Peyer's patch (tissue), 4 donors: Measurements from ENCODE around the gene MAD1L1. TPM values are rescaled to one million over a fixed set of nuclear protein-coding genes. Genes with fewer than 3 reads are reported as not detected.
A peak's percentile ranks its signal among the peaks of the same experiment; 100 is the strongest.

Source experiments
- DNase-seq, 3 donors: peaks; one replicate each; pipeline ENCODE4 v3.0.0-alpha.2; 2017 to 2019
- H3K27ac ChIP-seq, 4 donors: fragments of 200-600 bp; sonication (generic); one replicate each; pipeline ENCODE4 v1.5.1; 2016 to 2019
- H3K27me3 ChIP-seq, 2 donors: fragments of 200-600 bp; sonication (generic); one replicate each; pipeline ENCODE4 v1.5.1; 2019
- H3K36me3 ChIP-seq, 3 donors: fragments of 200-600 bp; sonication (generic); one replicate each; pipeline ENCODE4 v1.5.1; 2016 to 2019
- H3K4me1 ChIP-seq, 4 donors: fragments of 200-600 bp; sonication (generic); one replicate each; pipeline ENCODE4 v1.5.1; 2016 to 2019
- H3K4me3 ChIP-seq, 4 donors: fragments of 200-600 bp; sonication (generic); 1 replicate in 3 of 4; 2 replicates in 1 of 4; pipeline ENCODE4 v1.5.1; 2016 to 2019; ENCODE audit warnings: mild to moderate bottlenecking in 1 of 4
- H3K9me3 ChIP-seq, 4 donors: fragments of 200-600 bp; sonication (generic); one replicate each; pipeline ENCODE4 v1.5.1; 2016 to 2019; ENCODE audit warnings: mild to moderate bottlenecking in 1 of 4
- CTCF ChIP-seq, 6 experiments: fragments of 450-650 bp in 4 of 6; fragments of 200-600 bp in 2 of 6; sonication (generic) in 1 of 6; IDR thresholded peaks; one replicate each; pipeline ENCODE4 v1.5.1; 2017 to 2019; ENCODE audit warnings: antibody characterized with exemption in 6 of 6, mild to moderate bottlenecking in 3 of 6, moderate library complexity in 1 of 6
- POLR2A ChIP-seq, 2 donors: fragments of 450-650 bp; IDR thresholded peaks; one replicate each; pipeline ENCODE4 v1.5.1; 2017; ENCODE audit warnings: antibody characterized with exemption in 2 of 2, mild to moderate bottlenecking in 2 of 2, moderate library complexity in 2 of 2
- total RNA-seq, 4 donors: library from RNA; depleted of rRNA; stranded (reverse); fragments of >200 nt; gene quantifications; one replicate each; pipeline ENCODE4 v1.1.0, GENCODE V29; 2016

The MAD1L1 gene
- total RNA-seq, 4 donors from 2014 or later: 43.9 to 417 (median 59.1) TPM

GRCh38 chr7:1787681-1788235 is 445.0 kb downstream of the MAD1L1 start:
- Histone ChIP-seq H3K27me3 (no peaks in the 10 kb centered on the region), H3K27ac (no peak overlapping the region), H3K9me3 (peaks cover 0 to 6% (median 0%) of the 10 kb centered on the region in 4 donors), H3K4me3 (no peak overlapping the region), H3K36me3 (no peaks in the 10 kb centered on the region), H3K4me1 (no peaks in the 10 kb centered on the region)
- TF ChIP-seq CTCF (IDR thresholded peaks at IDR 0.05) (no peak), POLR2A (IDR thresholded peaks at IDR 0.05) (no peak)
- peak in 1 of 3 donors; percentile 31 for DNase-seq

GRCh38 chr7:1787241-1787640 is 445.5 kb downstream of the MAD1L1 start:
- H3K4me1 ChIP-seq: no peaks in the 10 kb centered on the region
- no peaks in the 10 kb centered on the region for H3K36me3 ChIP-seq
- H3K9me3 ChIP-seq: peaks cover 0 to 6% (median 0%) of the 10 kb centered on the region in 4 donors
- DNase-seq: peak in 1 of 3 donors; percentile 36
- H3K4me3 ChIP-seq: no peak overlapping the region
- H3K27ac ChIP-seq: no peak overlapping the region
- no peaks in the 10 kb centered on the region for H3K27me3 ChIP-seq
- TF ChIP-seq POLR2A (IDR thresholded peaks at IDR 0.05) (no peak), CTCF (IDR thresholded peaks at IDR 0.05) (no peak)

GRCh38 chr7:1785839-1786238 is 446.9 kb downstream of the MAD1L1 start:
- DNase-seq: peak in 1 of 3 donors; percentile 2
- TF ChIP-seq CTCF (IDR thresholded peaks at IDR 0.05): no peak
- TF ChIP-seq POLR2A (IDR thresholded peaks at IDR 0.05): no peak
- no peaks in the 10 kb centered on the region for H3K4me1 ChIP-seq
- no peak overlapping the region for H3K4me3 ChIP-seq
- peaks cover 0 to 6% (median 0%) of the 10 kb centered on the region in 4 donors for H3K9me3 ChIP-seq
- no peaks in the 10 kb centered on the region for H3K27me3 ChIP-seq
- no peaks in the 10 kb centered on the region for H3K36me3 ChIP-seq
- no peak overlapping the region for H3K27ac ChIP-seq

- Histone ChIP-seq H3K36me3 (no peaks in the 10 kb centered on the region), H3K4me1 (no peaks in the 10 kb centered on the region), H3K27me3 (no peaks in the 10 kb centered on the region), H3K27ac (no peak overlapping the region), H3K4me3 (no peak overlapping the region), H3K9me3 (peaks cover 0 to 6% (median 0%) of the 10 kb centered on the region in 4 donors)
- peak in 1 of 3 donors; percentile 21 for DNase-seq
- TF ChIP-seq POLR2A (IDR thresholded peaks at IDR 0.05) (no peak), CTCF (IDR thresholded peaks at IDR 0.05) (no peak)
Observed at GRCh38 chr7:1781369-1781768, 451.4 kb downstream of the MAD1L1 start.

- no peaks in the 10 kb centered on the region for H3K4me1 ChIP-seq
- H3K27ac ChIP-seq: no peak overlapping the region
- H3K36me3 ChIP-seq: no peaks in the 10 kb centered on the region
- DNase-seq: peak in 1 of 3 donors; percentile 24
- H3K9me3 ChIP-seq: no peaks in the 10 kb centered on the region
- no peak overlapping the region for H3K4me3 ChIP-seq
- H3K27me3 ChIP-seq: no peaks in the 10 kb centered on the region
- TF ChIP-seq CTCF (IDR thresholded peaks at IDR 0.05) (no peak), POLR2A (IDR thresholded peaks at IDR 0.05) (no peak)
Observed at GRCh38 chr7:1779445-1779844, 453.3 kb downstream of the MAD1L1 start.
